MM.1S (cell line): Measurements from ENCODE around the gene ARMH2.

Experiments
- EZH2 ChIP-seq: fragments of 300-600 bp; sonication (generic); optimal IDR thresholded peaks from 2 replicates; pipeline ENCODE3; 2017; ENCODE audit warnings: low read depth, mild to moderate bottlenecking, antibody characterized with exemption, low read length, mixed read lengths
- EZH2phosphoT487 ChIP-seq: fragments of 300-600 bp; sonication (generic); IDR thresholded peaks from 2 replicates; pipeline ENCODE4 v1.6.1; 2018; ENCODE audit warnings: antibody characterized with exemption, low read length
- TF ChIP-seq, protein P1 (sequence below): fragments of 300-600 bp; sonication (generic); IDR thresholded peaks from 2 replicates; pipeline ENCODE4 v1.5.1; 2016; ENCODE audit warnings: antibody characterized with exemption, low read length, mixed read lengths

DNA sequence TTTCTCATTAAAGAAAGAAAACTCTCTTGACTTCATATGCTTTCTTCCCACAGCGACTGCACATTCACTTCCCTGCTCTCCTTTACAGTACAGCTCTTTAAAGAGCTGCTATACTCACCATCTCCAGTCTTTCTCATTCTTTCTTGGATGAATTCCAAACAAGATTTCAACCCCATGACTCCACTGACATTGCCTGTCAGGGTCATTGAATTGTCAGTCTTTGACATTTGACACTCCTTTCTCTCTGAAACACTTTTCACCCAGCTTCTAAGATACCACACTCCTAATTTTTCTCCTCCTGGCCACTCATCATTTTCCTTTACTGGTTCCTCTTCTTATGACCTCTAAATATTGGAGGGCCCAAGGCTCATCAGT, 811 bp upstream of the ARMH2 start:
- TF ChIP-seq, protein P1, sequence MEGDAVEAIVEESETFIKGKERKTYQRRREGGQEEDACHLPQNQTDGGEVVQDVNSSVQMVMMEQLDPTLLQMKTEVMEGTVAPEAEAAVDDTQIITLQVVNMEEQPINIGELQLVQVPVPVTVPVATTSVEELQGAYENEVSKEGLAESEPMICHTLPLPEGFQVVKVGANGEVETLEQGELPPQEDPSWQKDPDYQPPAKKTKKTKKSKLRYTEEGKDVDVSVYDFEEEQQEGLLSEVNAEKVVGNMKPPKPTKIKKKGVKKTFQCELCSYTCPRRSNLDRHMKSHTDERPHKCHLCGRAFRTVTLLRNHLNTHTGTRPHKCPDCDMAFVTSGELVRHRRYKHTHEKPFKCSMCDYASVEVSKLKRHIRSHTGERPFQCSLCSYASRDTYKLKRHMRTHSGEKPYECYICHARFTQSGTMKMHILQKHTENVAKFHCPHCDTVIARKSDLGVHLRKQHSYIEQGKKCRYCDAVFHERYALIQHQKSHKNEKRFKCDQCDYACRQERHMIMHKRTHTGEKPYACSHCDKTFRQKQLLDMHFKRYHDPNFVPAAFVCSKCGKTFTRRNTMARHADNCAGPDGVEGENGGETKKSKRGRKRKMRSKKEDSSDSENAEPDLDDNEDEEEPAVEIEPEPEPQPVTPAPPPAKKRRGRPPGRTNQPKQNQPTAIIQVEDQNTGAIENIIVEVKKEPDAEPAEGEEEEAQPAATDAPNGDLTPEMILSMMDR: no peak
- TF ChIP-seq EZH2: no peak
- TF ChIP-seq EZH2phosphoT487: no peak
